WTC11 (cell line): ENCODE results near the gene BAIAP3. TPM values are rescaled to one million over a fixed set of nuclear protein-coding genes. Genes with fewer than 3 reads are reported as not detected.

ENCODE experiments used
- ATAC-seq: fragments of 200-7000 bp; cut with Tn5 transposase; 2 replicates; pipeline ENCODE4 v1.10.0; 2021; ENCODE audit warnings: mild to moderate bottlenecking, moderate library complexity
- CTCF ChIA-PET: fragments of 300-600 bp; sonication (Branson Sonifier 250); formaldehyde crosslinking; loops from one replicate; lab custom pipeline; 2021; ENCODE audit warnings: antibody characterized with exemption; lab: Charles Lee
- POLR2A ChIA-PET: fragments of 350-600 bp; sonication (Branson Sonifier 250); formaldehyde crosslinking; loops from one replicate; lab custom pipeline; 2021; ENCODE audit warnings: antibody characterized with exemption; lab: Charles Lee
- DNase-seq: peaks from one replicate; pipeline ENCODE4 v3.0.0; 2021; ENCODE audit warnings: low spot score
- H3K27ac Mint-ChIP-seq: 2 replicates; pipeline ENCODE4 v1.8.0; 2021; ENCODE audit warnings: mixed read lengths
- H3K27me3 Mint-ChIP-seq: 2 replicates; pipeline ENCODE4 v1.8.0; 2021; ENCODE audit warnings: low read depth, mild to moderate bottlenecking, moderate library complexity, mixed read lengths
- H3K36me3 Mint-ChIP-seq: 2 replicates; pipeline ENCODE4 v1.8.0; 2021; ENCODE audit warnings: mixed read lengths
- H3K4me1 Mint-ChIP-seq: 2 replicates; pipeline ENCODE4 v1.8.0; 2022; ENCODE audit warnings: mixed read lengths
- H3K4me3 Mint-ChIP-seq: 2 replicates; pipeline ENCODE4 v1.8.0; 2021; ENCODE audit warnings: mild to moderate bottlenecking, moderate library complexity, mixed read lengths
- H3K9me3 Mint-ChIP-seq: 2 replicates; pipeline ENCODE4 v1.8.0; 2021; ENCODE audit warnings: mixed read lengths
- AFF4 ChIP-seq: sonication (generic); formaldehyde crosslinking; IDR thresholded peaks from 2 replicates; pipeline ENCODE4 v1.8.1; 2023; ENCODE audit warnings: mild to moderate bottlenecking, missing genetic modification reagents, borderline replicate concordance
- ATF2 ChIP-seq: sonication (generic); formaldehyde crosslinking; IDR thresholded peaks from 2 replicates; pipeline ENCODE4 v1.8.1; 2022; ENCODE audit warnings: low read depth, missing genetic modification reagents, borderline replicate concordance
- CTCF ChIP-seq: fragments of 200-600 bp; IDR thresholded peaks from 2 replicates; pipeline ENCODE4 v1.8.0; 2022; ENCODE audit warnings: antibody characterized with exemption
- E2F5 ChIP-seq: sonication (generic); formaldehyde crosslinking; IDR thresholded peaks from 2 replicates; pipeline ENCODE4 v1.8.1; 2022; ENCODE audit warnings: mild to moderate bottlenecking, moderate library complexity, missing genetic modification reagents
- FOXJ3 ChIP-seq: sonication (generic); formaldehyde crosslinking; IDR thresholded peaks from 2 replicates; pipeline ENCODE4 v1.9.0; 2021; ENCODE audit warnings: missing genetic modification reagents, mild to moderate bottlenecking, borderline replicate concordance
- HMGA2 ChIP-seq: fragments of 250-450 bp; sonication (Bioruptor Pico); IDR thresholded peaks from 2 replicates; pipeline ENCODE4 v1.4.0; 2021; ENCODE audit warnings: mild to moderate bottlenecking, moderate library complexity
- JAZF1 ChIP-seq: fragments of 250-450 bp; sonication (Bioruptor Pico); IDR thresholded peaks from 2 replicates; pipeline ENCODE4 v1.9.0; 2021; ENCODE audit warnings: moderate library complexity, mild to moderate bottlenecking, inconsistent platforms
- MAX ChIP-seq: sonication (generic); formaldehyde crosslinking; IDR thresholded peaks from 2 replicates; pipeline ENCODE4 v1.8.0; 2022; ENCODE audit warnings: mild to moderate bottlenecking, missing genetic modification reagents
- MXD4 ChIP-seq: fragments of 250-450 bp; sonication (Bioruptor Pico); IDR thresholded peaks from 2 replicates; pipeline ENCODE4 v1.8.0; 2021; ENCODE audit warnings: mild to moderate bottlenecking, moderate library complexity, borderline replicate concordance
- PREB ChIP-seq: sonication (generic); formaldehyde crosslinking; IDR thresholded peaks from 2 replicates; pipeline ENCODE4 v1.8.1; 2022; ENCODE audit warnings: mild to moderate bottlenecking, missing genetic modification reagents, moderate library complexity, borderline replicate concordance
- SP1 ChIP-seq: sonication (generic); formaldehyde crosslinking; conservative IDR thresholded peaks from 2 replicates; pipeline ENCODE4 v1.8.1; 2022; ENCODE audit warnings: missing genetic modification reagents
- STAT6 ChIP-seq: sonication (generic); formaldehyde crosslinking; conservative IDR thresholded peaks from 2 replicates; pipeline ENCODE4 v1.8.1; 2023; ENCODE audit warnings: mild to moderate bottlenecking, low read depth, missing genetic modification reagents, moderate library complexity
- TEAD1 ChIP-seq: sonication (generic); formaldehyde crosslinking; IDR thresholded peaks from 2 replicates; pipeline ENCODE4 v1.8.0; 2022; ENCODE audit warnings: mild to moderate bottlenecking, missing genetic modification reagents
- TEAD4 ChIP-seq: sonication (generic); formaldehyde crosslinking; IDR thresholded peaks from 2 replicates; pipeline ENCODE4 v1.8.0; 2022; ENCODE audit warnings: mild to moderate bottlenecking, missing genetic modification reagents
- ZBTB21 ChIP-seq: sonication (generic); formaldehyde crosslinking; IDR thresholded peaks from 2 replicates; pipeline ENCODE4 v1.8.1; 2023; ENCODE audit warnings: mild to moderate bottlenecking, missing genetic modification reagents, borderline replicate concordance
- ZBTB43 ChIP-seq: sonication (generic); formaldehyde crosslinking; IDR thresholded peaks from 2 replicates; pipeline ENCODE4 v1.8.1; 2023; ENCODE audit warnings: mild to moderate bottlenecking, missing genetic modification reagents
- ZNF317 ChIP-seq: sonication (generic); formaldehyde crosslinking; IDR thresholded peaks from 2 replicates; pipeline ENCODE4 v1.8.1; 2023; ENCODE audit warnings: low read depth, mild to moderate bottlenecking, moderate library complexity, missing genetic modification reagents, borderline replicate concordance
- ZNF423 ChIP-seq: fragments of 250-450 bp; sonication (Bioruptor Pico); IDR thresholded peaks from 2 replicates; pipeline ENCODE4 v2.1.2; 2022; ENCODE audit warnings: mild to moderate bottlenecking, moderate library complexity
- total RNA-seq: library from RNA; stranded (reverse); gene quantifications from 3 replicates; pipeline ENCODE4 v1.2.3, GENCODE V29; 2021

BAIAP3 gene
- total RNA-seq, 1 experiment from 2014 or later: 18.8 TPM

- no peak overlapping the region for H3K4me3 Mint-ChIP-seq
- no peak overlapping the region for H3K27ac Mint-ChIP-seq
- no peak; the same call in 1 of the 2 replicates for ATAC-seq
- DNase-seq: no peak
- H3K27me3 Mint-ChIP-seq: peaks cover 43% of the 10 kb centered on the region
- peaks cover 16% of the 10 kb centered on the region for H3K4me1 Mint-ChIP-seq
- CTCF ChIA-PET: interaction anchor here (1.1 to 3.1 kb wide), 2 partner anchors 8 to 15 kb away, joined by 4 to 17 read pairs; no protein-coding TSS in a partner anchor
- no peaks in the 10 kb centered on the region for H3K36me3 Mint-ChIP-seq
- H3K9me3 Mint-ChIP-seq: no peaks in the 10 kb centered on the region
- POLR2A ChIA-PET: no interaction called here
- TF ChIP-seq TEAD1 (CRISPR knock-in tag): no peak
- no peak for TF ChIP-seq FOXJ3 (CRISPR knock-in tag)
- no peak for TF ChIP-seq ZBTB43 (CRISPR knock-in tag)
- no peak for TF ChIP-seq MXD4
- TF ChIP-seq, all 79 proteins: peak for 0
Observed at GRCh38 chr16:1285669-1286512, 47.6 kb upstream of the BAIAP3 start.

GRCh38 chr16:1286513-1287094 is 46.8 kb upstream of the BAIAP3 start:
- Mint-ChIP-seq H3K9me3 (no peaks in the 10 kb centered on the region), H3K4me1 (peaks cover 21% of the 10 kb centered on the region), H3K27me3 (peaks cover 50% of the 10 kb centered on the region), H3K27ac (no peak overlapping the region), H3K4me3 (no peak overlapping the region), H3K36me3 (no peaks in the 10 kb centered on the region)
- DNase-seq (no peak), ATAC-seq (no peak)
- ChIA-PET CTCF (interaction anchor here (1.1 to 3.1 kb wide), 2 partner anchors 9 to 14 kb away, joined by 4 to 17 read pairs; no protein-coding TSS in a partner anchor), POLR2A (no interaction called here)
- TF ChIP-seq ZBTB21 (CRISPR knock-in tag) (no peak), SP1 (no peak), E2F5 (CRISPR knock-in tag) (no peak), CTCF (no peak), JAZF1 (CRISPR knock-in tag) (no peak), ZNF423 (CRISPR knock-in tag) (no peak), PREB (no peak), HMGA2 (no peak), AFF4 (CRISPR knock-in tag) (no peak), STAT6 (CRISPR knock-in tag) (no peak), TEAD4 (CRISPR knock-in tag) (no peak), MXD4 (no peak), ATF2 (CRISPR knock-in tag) (no peak), ZNF317 (CRISPR knock-in tag) (no peak), MAX (CRISPR knock-in tag) (no peak)
